Measurements from ENCODE around the gene CFL2.

DNA sequence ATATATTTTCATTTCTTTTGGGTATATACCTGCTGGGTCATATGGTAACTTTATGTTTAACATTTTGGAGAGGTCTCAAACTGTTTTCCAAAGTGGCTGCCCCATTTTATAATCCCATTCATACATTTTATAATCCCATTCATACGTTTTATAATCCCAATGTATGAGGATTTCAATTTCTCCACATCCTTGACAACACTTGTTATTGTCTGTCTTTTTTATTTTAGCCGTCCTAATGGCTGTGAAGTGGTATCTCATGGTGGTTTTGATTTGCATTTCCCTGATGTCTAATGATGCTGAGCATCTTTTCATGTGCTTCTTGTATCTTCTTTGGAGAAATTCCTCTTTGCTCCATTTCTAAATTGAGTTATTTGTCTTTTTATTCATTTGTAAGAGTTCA, 6.7 kb upstream of the CFL2 start:
- TF ChIP-seq, protein P1, sequence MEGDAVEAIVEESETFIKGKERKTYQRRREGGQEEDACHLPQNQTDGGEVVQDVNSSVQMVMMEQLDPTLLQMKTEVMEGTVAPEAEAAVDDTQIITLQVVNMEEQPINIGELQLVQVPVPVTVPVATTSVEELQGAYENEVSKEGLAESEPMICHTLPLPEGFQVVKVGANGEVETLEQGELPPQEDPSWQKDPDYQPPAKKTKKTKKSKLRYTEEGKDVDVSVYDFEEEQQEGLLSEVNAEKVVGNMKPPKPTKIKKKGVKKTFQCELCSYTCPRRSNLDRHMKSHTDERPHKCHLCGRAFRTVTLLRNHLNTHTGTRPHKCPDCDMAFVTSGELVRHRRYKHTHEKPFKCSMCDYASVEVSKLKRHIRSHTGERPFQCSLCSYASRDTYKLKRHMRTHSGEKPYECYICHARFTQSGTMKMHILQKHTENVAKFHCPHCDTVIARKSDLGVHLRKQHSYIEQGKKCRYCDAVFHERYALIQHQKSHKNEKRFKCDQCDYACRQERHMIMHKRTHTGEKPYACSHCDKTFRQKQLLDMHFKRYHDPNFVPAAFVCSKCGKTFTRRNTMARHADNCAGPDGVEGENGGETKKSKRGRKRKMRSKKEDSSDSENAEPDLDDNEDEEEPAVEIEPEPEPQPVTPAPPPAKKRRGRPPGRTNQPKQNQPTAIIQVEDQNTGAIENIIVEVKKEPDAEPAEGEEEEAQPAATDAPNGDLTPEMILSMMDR (IDR thresholded peaks at IDR 0.05; ENCODE audit: low read depth, low read length): no peak
- TF ChIP-seq, protein P2, sequence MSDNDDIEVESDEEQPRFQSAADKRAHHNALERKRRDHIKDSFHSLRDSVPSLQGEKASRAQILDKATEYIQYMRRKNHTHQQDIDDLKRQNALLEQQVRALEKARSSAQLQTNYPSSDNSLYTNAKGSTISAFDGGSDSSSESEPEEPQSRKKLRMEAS (IDR thresholded peaks at IDR 0.05; ENCODE audit: low read depth, low read length): no peak
- TF ChIP-seq POLR2A (IDR thresholded peaks at IDR 0.05; ENCODE audit: extremely low read depth, insufficient read length): no peak
